Stimulated activated effector memory CD8-positive, alpha-beta T cell treated with anti-CD3 and anti-CD28 coated beads, Interleukin-12 subunit alpha, Interleukin-12 subunit beta, amount 100 ng/mL, for 72 hours (primary cell): Measurements from ENCODE around the gene SYNJ2.

ENCODE experiments used
- ATAC-seq: fragments of 150-1000 bp; cut with Tn5 transposase; 2 replicates; pipeline ENCODE4 v1.10.0; 2021
- DNase-seq, 2 donors: peaks; one replicate each; pipeline ENCODE4 v3.0.0; 2021 to 2022; ENCODE audit warnings: low spot score in 2 of 2
- H3K27ac Mint-ChIP-seq: one replicate; pipeline ENCODE4 v1.8.0; 2022; ENCODE audit warnings: mild to moderate bottlenecking, mixed read lengths
- H3K36me3 Mint-ChIP-seq: one replicate; pipeline ENCODE4 v1.8.0; 2022; ENCODE audit warnings: mild to moderate bottlenecking, mixed read lengths
- H3K4me1 Mint-ChIP-seq: one replicate; pipeline ENCODE4 v1.8.0; 2022; ENCODE audit warnings: mixed read lengths
- H3K4me3 Mint-ChIP-seq: one replicate; pipeline ENCODE4 v1.8.0; 2022; ENCODE audit warnings: mild to moderate bottlenecking, mixed read lengths
- H3K9me3 Mint-ChIP-seq: one replicate; pipeline ENCODE4 v1.8.0; 2022; ENCODE audit warnings: mixed read lengths

SYNJ2 gene

DNA sequence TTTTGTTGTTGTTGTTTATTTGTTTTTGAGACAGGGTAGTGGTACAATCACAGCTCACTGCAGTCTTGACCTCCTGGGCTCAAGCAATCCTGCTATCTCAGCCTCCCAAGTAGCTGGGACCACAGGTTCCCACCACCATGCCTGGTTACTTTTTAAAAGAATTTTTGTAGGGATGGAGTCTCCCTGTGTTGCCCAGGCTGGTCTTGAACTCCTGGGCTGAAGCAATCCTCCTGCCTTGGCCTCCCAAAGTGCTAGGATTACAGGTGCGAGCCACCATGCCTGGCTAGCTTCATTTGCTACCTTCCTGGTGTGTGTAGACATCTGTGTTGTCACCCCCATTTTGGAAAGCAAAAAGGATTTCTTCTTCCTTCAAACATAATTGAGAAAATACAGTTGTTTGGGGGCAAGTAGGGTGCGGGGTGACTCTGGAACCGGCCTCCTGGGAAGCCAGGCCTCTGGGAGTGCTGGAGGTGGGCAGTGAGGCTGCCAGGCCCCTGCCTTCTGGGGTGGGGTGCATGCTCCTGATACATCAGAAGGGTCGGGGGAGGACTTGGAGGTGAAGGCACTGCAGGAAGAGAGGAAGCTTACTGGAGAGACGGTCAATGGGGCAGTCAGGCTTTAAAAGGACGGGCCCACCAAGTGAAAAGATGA, 28.4 kb downstream of the SYNJ2 start:
- peak overlapping the region; percentile 26 for H3K27ac Mint-ChIP-seq
- no peaks in the 10 kb centered on the region for H3K9me3 Mint-ChIP-seq
- H3K4me1 Mint-ChIP-seq = peaks cover 82% of the 10 kb centered on the region
- ATAC-seq (no peak), DNase-seq (no peak)
- H3K36me3 Mint-ChIP-seq = peaks cover 7% of the 10 kb centered on the region
- peak overlapping the region; percentile 44 for H3K4me3 Mint-ChIP-seq

DNA sequence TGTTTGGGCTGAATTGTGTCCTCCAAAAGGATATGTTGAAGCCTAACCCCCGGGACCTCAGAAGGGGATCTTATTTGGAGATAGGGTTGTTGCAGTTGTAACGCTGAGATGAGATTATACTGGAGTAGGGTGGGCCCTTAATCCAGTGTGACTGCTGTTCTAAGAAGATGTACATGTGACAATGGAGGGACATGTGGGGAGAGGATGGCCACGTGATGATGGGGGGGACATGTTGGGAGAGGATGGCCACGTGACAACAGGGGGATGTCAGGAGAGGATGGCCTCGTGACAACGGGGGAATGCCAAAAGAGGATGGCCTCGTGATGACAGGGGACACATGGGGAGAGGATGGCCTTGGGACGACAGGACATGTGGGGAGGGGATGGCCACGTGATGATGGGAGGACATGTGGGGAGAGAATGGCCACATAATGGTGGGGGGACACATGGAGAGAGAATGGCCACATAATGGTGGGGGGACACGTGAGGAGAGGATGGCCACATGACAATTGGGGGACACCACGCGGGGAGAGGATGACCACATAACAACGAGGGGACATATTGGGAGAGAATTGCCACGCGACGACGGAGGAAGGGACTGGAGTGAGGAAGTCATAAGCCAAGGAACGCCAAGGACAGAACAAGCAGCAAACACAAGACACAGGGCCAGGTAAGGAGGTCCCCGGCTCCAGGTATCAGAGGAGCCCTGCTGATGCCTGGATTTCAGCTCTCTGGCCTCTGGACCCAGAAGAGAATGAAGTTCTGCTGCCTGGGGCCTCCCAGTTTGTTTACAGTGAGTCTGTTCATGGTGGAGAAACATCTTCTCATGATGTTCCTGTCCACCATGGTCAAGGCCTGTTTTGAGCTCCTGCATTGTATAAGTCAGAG, 29.2 kb downstream of the SYNJ2 start:
- Mint-ChIP-seq H3K4me1 (peaks cover 80% of the 10 kb centered on the region), H3K36me3 (peaks cover 7% of the 10 kb centered on the region), H3K4me3 (no peak overlapping the region), H3K27ac (peak overlapping the region; percentile 26), H3K9me3 (no peaks in the 10 kb centered on the region)
- ATAC-seq = no peak
- no peak for DNase-seq

DNA sequence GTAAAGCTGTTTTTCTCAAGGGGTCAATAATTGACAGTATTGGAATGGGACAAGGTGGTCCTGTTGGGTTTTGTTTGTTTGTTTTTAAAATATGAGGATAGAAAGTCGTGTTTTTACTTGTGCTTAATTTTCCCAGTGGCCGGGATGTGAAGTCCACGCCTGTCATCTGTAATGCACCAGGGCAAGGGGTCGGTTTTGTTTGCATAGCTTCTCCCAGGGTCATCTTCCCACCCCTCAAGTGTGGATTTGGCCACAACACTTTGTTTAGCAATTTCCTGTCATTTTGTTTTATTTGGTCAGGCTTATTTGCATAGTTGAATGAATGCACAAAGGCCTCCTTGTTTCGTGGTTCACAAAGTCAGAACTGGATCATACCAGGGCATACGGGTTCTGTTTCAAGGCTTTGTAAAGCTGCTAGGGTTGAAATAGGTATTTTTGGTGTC, 29.8 kb downstream of the SYNJ2 start:
- DNase-seq = no peak
- peaks cover 73% of the 10 kb centered on the region for H3K4me1 Mint-ChIP-seq
- H3K36me3 Mint-ChIP-seq = peaks cover 7% of the 10 kb centered on the region
- H3K27ac Mint-ChIP-seq = no peak overlapping the region
- ATAC-seq = no peak
- no peaks in the 10 kb centered on the region for H3K9me3 Mint-ChIP-seq
- H3K4me3 Mint-ChIP-seq = no peak overlapping the region

DNA sequence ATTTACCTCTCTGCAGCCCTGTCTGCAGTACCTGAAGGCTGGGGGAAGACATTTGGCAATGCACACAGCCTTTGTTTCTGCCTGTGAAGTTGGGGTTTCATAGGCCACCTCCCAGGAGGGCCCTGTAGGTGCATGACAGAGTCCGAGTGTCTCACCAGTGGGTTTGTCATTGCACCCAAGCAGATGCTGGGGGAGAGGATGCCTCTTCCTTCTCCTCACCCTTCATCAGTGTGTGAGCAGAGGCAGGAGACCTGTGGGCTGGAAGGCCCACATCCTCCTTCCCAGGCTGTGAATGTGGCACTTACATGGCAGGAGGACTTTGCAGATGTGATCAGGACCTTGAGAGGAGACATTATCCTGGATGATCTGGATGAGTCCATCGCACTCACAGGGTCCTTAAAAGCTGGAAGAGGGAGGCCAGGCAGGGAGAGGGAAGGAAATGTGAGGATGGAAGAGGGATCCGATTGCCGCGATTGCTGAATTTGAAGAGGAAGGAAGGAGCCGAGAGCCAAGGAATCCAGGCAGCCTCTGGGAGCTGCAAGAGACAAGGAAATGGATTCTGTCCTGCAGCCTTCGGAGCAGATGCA, 30.4 kb downstream of the SYNJ2 start:
- Mint-ChIP-seq H3K27ac (no peak overlapping the region), H3K4me3 (no peak overlapping the region), H3K36me3 (peaks cover 7% of the 10 kb centered on the region), H3K4me1 (peaks cover 73% of the 10 kb centered on the region), H3K9me3 (no peaks in the 10 kb centered on the region)
- DNase-seq (no peak), ATAC-seq (peak; percentile 17)

DNA sequence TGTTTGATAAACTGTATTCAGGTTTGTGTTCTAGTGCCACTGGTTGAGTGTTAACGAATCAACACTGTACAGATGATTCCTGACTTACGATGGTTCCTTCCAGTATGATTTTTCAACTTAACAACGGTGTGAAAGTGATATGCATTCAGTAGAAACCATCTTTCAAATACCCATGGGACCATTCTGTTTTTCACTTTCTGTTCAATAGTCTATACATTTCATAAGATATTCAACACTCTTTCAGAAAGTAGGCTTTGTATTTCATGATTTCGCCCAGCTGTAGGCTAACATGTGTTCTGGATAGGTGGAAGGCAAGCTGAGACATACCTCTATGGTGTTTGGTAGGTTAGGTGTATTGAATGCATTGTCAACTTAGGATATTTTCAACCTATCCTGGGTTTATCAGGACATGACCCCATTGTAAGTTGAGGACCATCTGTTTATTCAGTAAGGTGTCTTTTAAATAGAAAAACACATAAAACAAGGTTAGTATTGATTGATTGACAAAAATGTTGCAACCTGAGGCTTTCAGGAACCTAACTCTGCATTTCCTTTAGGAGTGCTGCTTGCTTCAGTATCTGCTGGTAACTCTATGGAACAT, 32.3 kb downstream of the SYNJ2 start:
- Mint-ChIP-seq H3K36me3 (peaks cover 10% of the 10 kb centered on the region), H3K9me3 (no peaks in the 10 kb centered on the region), H3K4me3 (no peak overlapping the region), H3K4me1 (peaks cover 53% of the 10 kb centered on the region), H3K27ac (peak overlapping the region; percentile 80)
- DNase-seq = no peak
- no peak for ATAC-seq

DNA sequence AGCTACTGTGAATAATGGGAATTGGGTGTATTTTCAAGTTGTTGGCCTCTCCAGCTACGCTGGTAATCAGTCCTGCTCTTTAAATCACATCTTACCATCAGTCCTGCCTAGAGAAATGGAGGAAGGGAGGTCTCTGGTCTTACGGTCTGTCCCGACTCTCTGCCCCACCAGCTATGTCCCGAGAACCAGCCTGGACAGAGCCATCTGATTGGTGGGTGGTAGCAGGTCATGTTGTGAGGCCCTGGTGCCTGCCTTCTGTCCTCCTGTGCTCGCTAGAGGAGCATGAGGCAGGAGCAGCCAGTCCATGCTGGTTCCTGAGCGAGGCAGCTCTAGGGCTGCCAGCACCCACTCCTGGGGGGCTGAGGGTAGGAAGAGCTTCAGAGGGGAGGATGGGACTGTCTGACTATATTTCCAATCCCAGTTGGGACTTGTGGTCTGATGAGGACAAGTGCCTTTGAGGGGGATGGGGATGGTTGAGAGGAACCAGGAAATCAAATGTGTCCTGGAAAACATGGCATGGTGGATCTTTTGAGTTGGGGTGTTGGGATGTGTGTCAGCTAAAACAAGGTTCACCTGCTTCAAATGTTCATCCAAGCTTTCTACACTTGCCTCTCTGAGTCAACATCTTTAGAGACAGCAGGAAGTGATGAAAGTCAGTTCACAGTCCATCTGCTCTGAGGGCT, 33.0 kb downstream of the SYNJ2 start:
- ATAC-seq (peak; percentile 64), DNase-seq (no peak)
- Mint-ChIP-seq H3K4me1 (peaks cover 47% of the 10 kb centered on the region), H3K4me3 (no peak overlapping the region), H3K9me3 (no peaks in the 10 kb centered on the region), H3K27ac (peak overlapping the region; percentile 80), H3K36me3 (peaks cover 11% of the 10 kb centered on the region)

DNA sequence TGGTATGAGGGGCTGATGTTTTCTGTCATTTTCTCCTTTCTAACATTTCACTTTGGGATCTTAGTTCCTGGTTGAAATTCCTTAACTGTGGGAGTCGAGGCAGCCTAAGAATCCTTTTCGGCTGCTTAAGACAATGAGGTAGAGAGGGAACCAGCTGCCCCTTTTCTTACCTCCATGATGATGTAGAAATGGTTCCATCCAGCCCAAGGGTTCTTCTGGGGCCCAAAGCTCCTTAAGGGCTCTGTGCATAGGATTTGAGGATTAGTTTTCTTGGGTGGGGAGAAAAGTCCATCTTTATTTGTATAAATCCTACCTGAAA, 33.5 kb downstream of the SYNJ2 start:
- Mint-ChIP-seq H3K4me3 (no peak overlapping the region), H3K27ac (peak overlapping the region; percentile 80), H3K36me3 (peaks cover 16% of the 10 kb centered on the region), H3K4me1 (peaks cover 42% of the 10 kb centered on the region), H3K9me3 (no peaks in the 10 kb centered on the region)
- ATAC-seq (no peak), DNase-seq (no peak)

DNA sequence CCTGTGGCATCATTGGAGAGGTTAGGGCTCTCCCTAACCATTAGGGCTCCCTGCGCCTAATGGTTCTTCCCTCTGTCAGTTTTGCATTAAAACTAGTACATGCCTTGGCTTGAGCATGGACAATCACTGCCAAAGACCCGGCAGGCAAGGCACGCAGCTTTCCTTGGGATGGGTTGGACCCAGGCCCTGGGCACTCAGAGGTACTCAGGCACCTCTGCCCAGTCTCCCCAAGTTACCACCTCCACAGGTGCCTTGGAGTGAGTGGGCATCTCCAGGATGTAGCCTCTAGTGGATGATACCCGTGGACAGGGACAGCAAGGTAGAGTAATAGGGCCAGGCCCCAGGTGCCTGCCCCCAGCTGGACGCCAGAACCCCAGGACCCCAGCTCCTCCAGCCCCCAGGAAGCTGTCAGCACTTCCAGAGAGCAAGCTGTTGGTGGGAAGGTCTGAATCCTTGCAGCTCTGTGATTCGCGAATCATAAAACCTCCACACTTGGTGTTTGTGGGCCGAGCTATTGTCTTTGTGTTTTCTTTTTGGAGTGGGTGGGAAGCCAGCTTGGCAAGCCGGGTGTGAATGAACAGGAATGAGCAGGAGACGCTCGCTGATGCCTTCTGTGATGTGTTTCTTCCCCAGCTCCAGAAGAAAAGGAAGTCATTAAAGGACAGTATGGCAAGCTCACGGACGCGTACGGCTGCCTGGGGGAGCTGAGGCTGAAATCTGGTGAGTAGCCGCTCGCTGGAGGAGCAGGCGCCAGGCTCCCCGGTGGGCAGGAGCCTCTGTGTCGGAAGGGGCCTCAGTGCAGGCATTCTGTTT, 35.1 kb downstream of the SYNJ2 start:
- ATAC-seq (no peak), DNase-seq (no peak)
- Mint-ChIP-seq H3K9me3 (no peaks in the 10 kb centered on the region), H3K4me1 (peaks cover 26% of the 10 kb centered on the region), H3K36me3 (peaks cover 17% of the 10 kb centered on the region), H3K4me3 (no peak overlapping the region), H3K27ac (peak overlapping the region; percentile 63)

DNA sequence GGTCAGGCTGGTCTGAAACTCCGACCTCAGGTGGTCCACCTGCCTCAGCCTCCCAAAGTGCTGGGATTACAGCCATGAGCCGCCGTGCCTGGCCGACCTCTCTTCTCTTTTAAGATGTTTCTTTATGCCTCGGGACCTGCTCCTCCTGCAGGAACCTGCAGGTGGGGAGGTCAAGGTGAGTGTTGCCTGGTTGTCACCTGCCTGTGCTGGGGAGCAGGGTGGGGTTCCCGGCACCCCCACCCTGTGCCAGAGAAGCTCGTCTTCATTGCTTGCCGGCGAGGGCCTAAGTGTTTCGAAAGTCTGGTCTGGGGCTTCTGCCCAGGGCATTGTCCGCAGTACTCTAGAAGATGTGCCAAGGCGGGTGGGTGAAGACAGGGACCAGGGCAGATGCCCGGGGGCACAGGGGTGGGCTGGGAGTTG, 36.0 kb downstream of the SYNJ2 start:
- no peak overlapping the region for H3K4me3 Mint-ChIP-seq
- H3K36me3 Mint-ChIP-seq = peaks cover 17% of the 10 kb centered on the region
- no peaks in the 10 kb centered on the region for H3K9me3 Mint-ChIP-seq
- no peak for ATAC-seq
- peaks cover 19% of the 10 kb centered on the region for H3K4me1 Mint-ChIP-seq
- DNase-seq = no peak
- H3K27ac Mint-ChIP-seq = peak overlapping the region; percentile 63

DNA sequence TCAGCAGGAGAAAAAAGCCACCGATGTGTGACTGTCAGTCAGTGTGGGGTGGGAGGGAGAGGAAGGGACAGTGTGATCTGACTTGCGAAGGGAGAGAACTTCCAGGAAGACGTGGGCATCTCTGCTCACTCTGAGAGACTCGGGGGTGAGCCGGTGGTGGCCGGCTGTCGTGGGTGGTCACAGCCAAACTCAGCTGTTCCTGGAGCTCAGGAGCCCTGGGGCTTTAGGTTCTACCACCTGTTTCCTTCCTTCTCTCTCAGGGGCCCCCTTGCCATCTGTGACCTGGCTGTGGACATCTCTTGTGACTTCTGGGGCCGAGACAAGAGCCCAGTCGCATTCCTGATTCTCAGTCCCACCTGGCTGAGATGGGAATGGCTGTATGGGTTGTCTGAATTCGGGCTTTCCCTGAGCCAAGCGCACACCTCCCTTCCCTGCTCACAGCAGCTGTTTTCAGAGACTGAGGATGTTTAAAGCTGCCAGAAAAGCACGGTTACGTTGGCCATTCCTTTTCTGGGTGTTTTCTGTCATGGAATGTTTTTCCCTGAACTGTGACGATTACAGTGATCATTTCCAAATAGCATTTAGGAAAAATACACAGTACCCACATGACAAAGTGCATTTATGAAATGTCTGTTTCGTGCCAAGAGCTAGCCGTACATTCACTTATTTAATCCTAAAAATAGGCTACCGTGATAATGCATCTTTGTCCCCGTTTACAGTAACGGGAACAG, 36.5 kb downstream of the SYNJ2 start:
- peaks cover 17% of the 10 kb centered on the region for H3K36me3 Mint-ChIP-seq
- H3K4me3 Mint-ChIP-seq = no peak overlapping the region
- DNase-seq (no peak), ATAC-seq (no peak)
- peaks cover 19% of the 10 kb centered on the region for H3K4me1 Mint-ChIP-seq
- peak overlapping the region; percentile 63 for H3K27ac Mint-ChIP-seq
- no peaks in the 10 kb centered on the region for H3K9me3 Mint-ChIP-seq

DNA sequence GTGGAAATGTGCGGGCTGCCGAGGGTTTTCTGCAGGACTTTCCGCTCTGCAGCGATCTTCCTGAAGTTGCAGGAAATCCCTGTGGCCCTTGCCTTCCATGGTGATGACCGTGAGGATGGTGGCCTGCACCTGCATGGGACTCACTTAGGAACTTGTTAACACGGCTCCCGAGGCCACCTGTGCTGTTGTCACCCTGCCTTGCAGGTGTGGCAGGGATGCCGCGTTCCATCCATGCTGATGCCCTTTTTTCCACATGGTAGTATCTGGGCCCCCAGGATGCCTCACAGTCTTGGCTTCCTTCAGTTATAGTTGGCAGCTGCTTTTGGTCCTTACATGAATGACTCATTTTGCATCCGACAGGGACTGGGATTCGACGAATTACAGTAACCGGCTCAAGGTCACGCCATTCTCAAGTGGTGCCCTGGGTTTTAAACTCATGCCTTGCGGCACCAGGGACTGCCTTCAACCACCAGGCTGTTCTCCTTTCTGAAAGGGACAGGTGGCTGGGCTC, 37.2 kb downstream of the SYNJ2 start:
- no peak overlapping the region for H3K27ac Mint-ChIP-seq
- no peak for ATAC-seq
- H3K36me3 Mint-ChIP-seq = peaks cover 17% of the 10 kb centered on the region
- no peaks in the 10 kb centered on the region for H3K9me3 Mint-ChIP-seq
- no peak overlapping the region for H3K4me3 Mint-ChIP-seq
- DNase-seq = no peak
- peaks cover 13% of the 10 kb centered on the region for H3K4me1 Mint-ChIP-seq

DNA sequence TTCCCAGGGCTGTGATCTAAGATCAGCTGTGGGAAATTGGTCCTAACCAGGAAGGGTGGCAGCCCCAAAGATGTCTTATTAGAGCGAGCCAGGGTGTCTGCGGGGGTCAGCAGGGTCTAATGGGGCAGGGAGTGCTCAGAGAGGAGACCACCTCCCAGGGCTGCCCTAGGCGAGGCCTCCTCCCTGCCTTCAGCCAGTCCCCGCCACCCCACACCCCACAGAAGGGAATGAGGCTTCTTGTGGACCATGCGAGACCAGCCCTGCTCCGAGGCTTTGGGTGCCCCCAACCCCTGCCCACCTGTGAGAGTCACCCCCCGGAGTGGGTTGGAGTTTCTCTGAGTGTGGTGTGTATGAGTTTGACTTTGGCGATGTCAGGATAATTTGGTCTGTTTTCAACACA, 37.8 kb downstream of the SYNJ2 start:
- Mint-ChIP-seq H3K4me3 (no peak overlapping the region), H3K36me3 (peaks cover 17% of the 10 kb centered on the region), H3K9me3 (no peaks in the 10 kb centered on the region), H3K4me1 (peaks cover 8% of the 10 kb centered on the region), H3K27ac (no peak overlapping the region)
- DNase-seq (no peak), ATAC-seq (no peak)

DNA sequence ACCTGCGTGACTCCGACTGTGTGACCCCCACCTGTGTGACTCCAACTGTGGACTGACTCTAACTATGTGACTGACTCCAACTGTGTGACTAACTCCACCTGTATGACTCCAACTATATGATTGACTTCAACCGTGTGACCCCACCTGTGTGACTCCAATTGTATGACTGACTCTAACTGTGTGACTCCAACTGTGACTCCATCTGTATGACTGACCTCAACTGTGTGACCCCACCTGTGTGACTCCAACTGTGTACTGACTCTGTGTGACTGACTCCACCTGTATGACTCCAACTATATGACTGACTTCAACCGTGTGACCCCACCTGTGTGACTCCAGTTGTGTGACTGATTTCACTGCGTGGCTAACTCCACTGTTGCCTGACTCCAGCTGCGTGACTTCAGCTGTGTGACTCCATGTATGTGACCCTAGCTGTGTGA, 38.6 kb downstream of the SYNJ2 start:
- ATAC-seq (peak; percentile 92), DNase-seq (no peak)
- peaks cover 17% of the 10 kb centered on the region for H3K36me3 Mint-ChIP-seq
- no peak overlapping the region for H3K4me3 Mint-ChIP-seq
- H3K27ac Mint-ChIP-seq = no peak overlapping the region
- no peaks in the 10 kb centered on the region for H3K9me3 Mint-ChIP-seq
- no peaks in the 10 kb centered on the region for H3K4me1 Mint-ChIP-seq

DNA sequence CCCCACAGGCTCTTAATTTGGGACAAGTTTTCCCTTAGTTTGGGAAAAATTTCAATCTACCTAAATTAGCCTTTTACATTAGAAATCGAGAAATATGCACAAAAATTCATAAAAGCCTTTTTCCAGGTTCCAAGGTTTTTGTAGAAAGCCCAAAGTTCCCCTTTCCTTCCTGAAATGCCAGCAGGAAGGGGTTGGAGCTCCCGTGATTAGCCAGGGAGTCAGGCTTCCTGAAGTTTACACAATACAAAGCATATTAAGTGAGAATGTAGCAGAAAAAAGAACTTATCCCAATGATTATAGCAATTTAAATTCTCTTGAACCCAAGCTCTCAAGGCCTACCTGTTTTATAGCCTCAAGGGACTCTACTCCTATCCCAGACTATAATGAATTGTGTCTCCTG, 39.1 kb downstream of the SYNJ2 start:
- Mint-ChIP-seq H3K9me3 (no peaks in the 10 kb centered on the region), H3K4me1 (peaks cover under 1% of the 10 kb centered on the region), H3K4me3 (no peak overlapping the region), H3K36me3 (peaks cover 17% of the 10 kb centered on the region), H3K27ac (peak overlapping the region; percentile 81)
- DNase-seq (no peak), ATAC-seq (no peak)
